HepG2 (cell line): Measurements from ENCODE around the gene PLEKHA6. TPM values are rescaled to one million over a fixed set of nuclear protein-coding genes. Genes with fewer than 3 reads are reported as not detected.

Experiments used
- ATAC-seq: fragments of 200-7000 bp; cut with Tn5 transposase; 3 replicates; pipeline ENCODE4 v1.9.1; 2020; ENCODE audit warnings: mild to moderate bottlenecking, moderate library complexity
- BruUV-seq: library from RNA; stranded (reverse); fragments of 400-500 nt; replicated peaks from 2 replicates; lab custom pipeline; 2021; lab: Mats Ljungman, UMichigan
- CTCF ChIA-PET: fragments of 300-600 bp; formaldehyde crosslinking; extraction: SDS; loops from one replicate; lab custom pipeline; 2021; ENCODE audit warnings: low total read pairs, inconsistent platforms, low intra/inter-chr PET ratio; lab: Yijun Ruan, JAX
- POLR2A ChIA-PET: fragments of 350-600 bp; sonication (Branson Sonifier 250); formaldehyde crosslinking; loops from one replicate; lab custom pipeline; 2020; ENCODE audit warnings: antibody characterized with exemption, inconsistent platforms; lab: Yijun Ruan, JAX
- DNase-seq: peaks from one replicate; pipeline ENCODE4 v3.0.0-alpha.2; 2015; ENCODE audit warnings: low spot score
- FAIRE-seq: peaks from 3 replicates; lab custom pipeline; 2011; peaks lifted over from hg19 to GRCh38; lab: Jason Lieb, UNC
- H2AFZ ChIP-seq: one replicate; pipeline ENCODE4 v1.6.1; 2011; ENCODE audit warnings: low read length, inconsistent platforms
- H3K27ac ChIP-seq: fragments of 300-600 bp; 3 replicates; pipeline ENCODE4 v1.8.0; 2011; ENCODE audit warnings: mixed run types, mild to moderate bottlenecking, mixed read lengths, low read length, inconsistent platforms; ENCODE audit not compliant: insufficient read depth; ENCODE audit errors: extremely low read length
- H3K27me3 ChIP-seq, 2 experiments: fragments of 200-600 bp in 1 of 2; 2 replicates in 1 of 2; 3 replicates in 1 of 2; pipeline versions ENCODE4 v1.6.0 to v1.8.0; 2011; ENCODE audit warnings: low read length in 2 of 2, mild to moderate bottlenecking in 2 of 2, moderate library complexity in 2 of 2, inconsistent platforms in 1 of 2; ENCODE audit not compliant: insufficient read depth in 2 of 2, control insufficient read depth in 1 of 2
- H3K36me3 ChIP-seq, 2 experiments: fragments of 200-600 bp in 1 of 2; replicated peaks in 1 of 2; 2 replicates in 1 of 2; 3 replicates in 1 of 2; pipeline versions ENCODE4 v1.5.1 to v1.8.0; 2011; ENCODE audit warnings: low read length in 2 of 2, inconsistent platforms in 1 of 2; ENCODE audit not compliant: insufficient read depth in 2 of 2, control insufficient read depth in 1 of 2
- H3K4me1 ChIP-seq: 2 replicates; pipeline ENCODE4 v1.5.1; 2012; ENCODE audit warnings: low read length, inconsistent platforms; ENCODE audit not compliant: insufficient read depth
- H3K4me2 ChIP-seq: 2 replicates; pipeline ENCODE4 v1.6.0; 2011; ENCODE audit warnings: low read depth, low read length, inconsistent platforms
- H3K4me3 ChIP-seq, 3 experiments: fragments of 200-600 bp in 1 of 3; sonication (generic), shearing (Covaris generic) in 1 of 3; replicated peaks in 1 of 3; 2 replicates each; pipeline ENCODE4 v1.5.1; 2011 to 2016; ENCODE audit warnings: low read length in 3 of 3, inconsistent platforms in 2 of 3, low read depth in 2 of 3, mild to moderate bottlenecking in 2 of 3, control low read depth in 1 of 3, mixed read lengths in 1 of 3; ENCODE audit not compliant: insufficient read depth in 1 of 3
- H3K79me2 ChIP-seq: one replicate; pipeline ENCODE4 v1.6.1; 2011; ENCODE audit warnings: low read length, inconsistent platforms; ENCODE audit not compliant: insufficient read depth
- H3K9ac ChIP-seq: 2 replicates; pipeline ENCODE4 v1.6.0; 2011; ENCODE audit warnings: mild to moderate bottlenecking, low read depth, low read length, inconsistent platforms; ENCODE audit not compliant: insufficient read depth
- H3K9me3 ChIP-seq: 2 replicates; pipeline ENCODE4 v1.5.1; 2012; ENCODE audit warnings: mild to moderate bottlenecking, low read length
- H4K20me1 ChIP-seq: 2 replicates; pipeline ENCODE4 v1.6.0; 2011; ENCODE audit warnings: inconsistent platforms, mild to moderate bottlenecking, low read length, moderate library complexity; ENCODE audit not compliant: insufficient read depth
- FOSL2 ChIP-seq: sonication (generic); formaldehyde crosslinking; IDR thresholded peaks from 2 replicates; pipeline ENCODE4 v1.4.0; 2020; ENCODE audit warnings: missing genetic modification reagents
- GLI4 ChIP-seq: sonication (generic); formaldehyde crosslinking; IDR thresholded peaks from 2 replicates; pipeline ENCODE4 v1.5.1; 2020; ENCODE audit warnings: missing genetic modification reagents, mild to moderate bottlenecking, moderate library complexity, borderline replicate concordance
- HDAC2 ChIP-seq: sonication (generic); formaldehyde crosslinking; IDR thresholded peaks from 2 replicates; pipeline ENCODE4 v1.4.0; 2020; ENCODE audit warnings: missing genetic modification reagents
- MBNL3 ChIP-seq: fragments of 250-450 bp; sonication (Bioruptor Pico); conservative IDR thresholded peaks from 2 replicates; pipeline ENCODE4 v1.8.0; 2022; ENCODE audit warnings: mild to moderate bottlenecking, inconsistent platforms
- TAF15 ChIP-seq: fragments of 200-400 bp; formaldehyde crosslinking; IDR thresholded peaks from one replicate; pipeline ENCODE4 v1.6.1; 2018; ENCODE audit warnings: mild to moderate bottlenecking, low read depth, low read length; ENCODE audit not compliant: poor library complexity, severe bottlenecking
- TEAD2 ChIP-seq: sonication (generic); formaldehyde crosslinking; IDR thresholded peaks from 2 replicates; pipeline ENCODE4 v1.9.0; 2021; ENCODE audit warnings: missing genetic modification reagents
- ZFP1 ChIP-seq: IDR thresholded peaks from 2 replicates; pipeline ENCODE4 v1.6.1; 2016
- ZNF775 ChIP-seq: sonication (generic); formaldehyde crosslinking; IDR thresholded peaks from 2 replicates; pipeline ENCODE4 v1.4.0; 2020; ENCODE audit warnings: missing genetic modification reagents, mild to moderate bottlenecking, moderate library complexity, borderline replicate concordance
- WGBS: methylation state at CpG from one replicate; pipeline ENCODE4 v1.1.6; 2017; ENCODE audit warnings: low lambda C conversion rate; 5-methylcytosine and 5-hydroxymethylcytosine counted together
- in situ Hi-C: cut with HindIII; loops from 2 replicates; pipeline ENCODE4 v1.10.0; 2017; ENCODE audit warnings: low pct_unique_long_range_greater_than_20kb; ENCODE audit not compliant: extremely low pct_ligation_motif_present
- intact Hi-C: fragments of 100-400 bp; cut with micrococcal nuclease; formaldehyde crosslinking; loops from one replicate; pipeline ENCODE4 v1.10.0; 2022; ENCODE audit not compliant: unreplicated experiment
- polyA plus RNA-seq, 8 experiments: library from polyadenylated mRNA; depleted of rRNA in 3 of 8; stranded (reverse) in 7 of 8; unstranded in 1 of 8; fragments of >200 nt; fragmentation: Illumina TruSeq in 4 of 8; extraction: Trizol in 4 of 8; gene quantifications; 2 replicates each; pipeline versions ENCODE4 v1.2.1 to v1.2.3, GENCODE V29; 2011 to 2016; ENCODE audit warnings: low read depth in 4 of 8, missing spikeins in 1 of 8, mixed read lengths in 1 of 8; ENCODE audit not compliant: insufficient read depth in 1 of 8
- total RNA-seq, 5 experiments: library from RNA; depleted of rRNA; stranded (reverse); fragments of >200 nt; fragmentation: Illumina TruSeq; extraction: Trizol; gene quantifications; 2 replicates each; pipeline ENCODE4 v1.2.3, GENCODE V29; 2016; ENCODE audit warnings: low read depth in 1 of 5

Gene PLEKHA6
- total and polyA plus RNA-seq, 2 of the 13 experiments (the other 11 are each of a cell fraction or from before 2014, with no cell fraction given) = 5.3 to 11.4 TPM

DNA sequence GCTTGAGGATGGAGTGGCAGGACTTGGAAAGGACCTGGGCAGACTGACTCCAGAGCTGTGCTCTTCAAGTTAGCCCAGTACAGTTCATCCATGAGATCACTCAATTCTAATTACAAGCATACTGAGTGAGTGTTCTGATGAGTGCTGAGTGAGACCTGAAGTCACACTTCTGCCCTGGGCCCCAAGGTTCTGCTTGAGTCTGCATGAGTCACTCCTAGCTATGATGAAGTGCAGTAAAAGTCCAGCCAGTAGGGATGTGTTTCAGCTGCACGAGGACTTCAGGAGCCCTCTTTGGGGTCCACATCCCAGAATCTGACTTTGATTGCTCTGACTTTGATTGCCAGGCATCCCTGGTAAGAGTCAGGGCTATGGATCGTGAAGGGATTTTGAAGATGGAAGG is 35.8 kb downstream of the PLEKHA6 start:
- H3K9ac ChIP-seq = no peak overlapping the region
- DNase-seq (no peak), ATAC-seq (no peak; the same call in 2 of the 3 replicates), FAIRE-seq (no peak)
- H3K27ac ChIP-seq = no peak overlapping the region
- H3K4me3 ChIP-seq = no peak overlapping the region
- H3K4me2 ChIP-seq = no peak overlapping the region
- no peak overlapping the region for H2AFZ ChIP-seq
- in situ Hi-C loops = no loop called here
- TF ChIP-seq FOSL2 (CRISPR knock-in tag) = 0 out of 2 replicates have a peak, but pooled peaks have one; percentile 26
- TF ChIP-seq TAF15 = no peak
- no peaks in the 10 kb centered on the region for H3K36me3 ChIP-seq
- H4K20me1 ChIP-seq = no peaks in the 10 kb centered on the region
- ChIA-PET CTCF (no interaction called here), POLR2A (interaction anchor here (1.0 kb wide), 1 partner anchor 110 kb away, joined by 3 read pairs; the partner anchor contains the start of gene GOLT1A)
- intact Hi-C loops = no loop called here
- H3K79me2 ChIP-seq = no peaks in the 10 kb centered on the region
- WGBS = 59% methylated on average over 2 of the region's 2 CpGs
- no peaks in the 10 kb centered on the region for H3K4me1 ChIP-seq
- H3K9me3 ChIP-seq = no peaks in the 10 kb centered on the region
- H3K27me3 ChIP-seq = no peaks in the 10 kb centered on the region
- no TSS peak for BruUV-seq

DNA sequence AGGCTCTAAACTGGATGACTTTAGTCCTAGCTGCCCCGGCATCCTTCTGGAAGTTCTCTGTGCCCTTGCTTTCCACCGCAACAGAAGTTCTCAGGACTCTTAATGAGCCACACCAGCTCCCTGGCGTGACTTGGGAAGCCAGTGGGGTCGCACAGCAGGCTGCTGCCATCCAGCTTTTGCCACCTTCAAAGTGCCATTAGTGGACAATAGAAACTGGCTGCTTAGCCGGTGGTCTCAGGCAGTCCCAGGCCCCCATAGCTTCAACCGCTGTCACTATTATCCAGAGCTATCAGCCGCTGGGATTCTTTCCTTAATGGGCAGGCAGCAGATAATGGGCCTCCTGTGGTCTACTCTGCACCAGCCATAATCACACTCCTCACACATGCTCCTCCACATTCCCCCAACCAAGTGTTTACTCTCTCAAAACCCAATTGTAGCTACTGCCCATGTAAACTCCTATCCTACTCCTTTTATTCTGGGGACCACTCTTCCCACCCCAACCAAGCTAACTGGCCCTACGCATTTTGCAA is 37.3 kb downstream of the PLEKHA6 start:
- 73% methylated on average over 8 of the region's 8 CpGs for WGBS
- no peaks in the 10 kb centered on the region for H3K79me2 ChIP-seq
- no peak for TF ChIP-seq GLI4 (CRISPR knock-in tag)
- no peak for TF ChIP-seq ZFP1 (CRISPR knock-in tag)
- no peak for TF ChIP-seq TEAD2 (CRISPR knock-in tag)
- TF ChIP-seq MBNL3 = no peak
- TF ChIP-seq HDAC2 (CRISPR knock-in tag) = no peak
- no peak for TF ChIP-seq ZNF775 (CRISPR knock-in tag)
- ChIA-PET POLR2A (interaction anchor here (1.3 kb wide), 1 partner anchor 26 kb away, joined by 3 read pairs; no protein-coding TSS in a partner anchor), CTCF (no interaction called here)
- in situ Hi-C loops (no loop called here), intact Hi-C loops (no loop called here)
- H3K4me1 ChIP-seq = no peaks in the 10 kb centered on the region
- ATAC-seq (no peak), DNase-seq (no peak), FAIRE-seq (no peak)
- no peaks in the 10 kb centered on the region for H3K27me3 ChIP-seq
- no peak overlapping the region for H3K27ac ChIP-seq
- no peak overlapping the region for H3K4me3 ChIP-seq
- no peak overlapping the region for H2AFZ ChIP-seq
- no peaks in the 10 kb centered on the region for H3K9me3 ChIP-seq
- no peaks in the 10 kb centered on the region for H4K20me1 ChIP-seq
- BruUV-seq = no TSS peak
- no peak overlapping the region for H3K4me2 ChIP-seq
- H3K36me3 ChIP-seq = no peaks in the 10 kb centered on the region; a peak in 1 of 5 replicates
- no peak overlapping the region for H3K9ac ChIP-seq
